ENCODE results near the gene OFD1.

DNA sequence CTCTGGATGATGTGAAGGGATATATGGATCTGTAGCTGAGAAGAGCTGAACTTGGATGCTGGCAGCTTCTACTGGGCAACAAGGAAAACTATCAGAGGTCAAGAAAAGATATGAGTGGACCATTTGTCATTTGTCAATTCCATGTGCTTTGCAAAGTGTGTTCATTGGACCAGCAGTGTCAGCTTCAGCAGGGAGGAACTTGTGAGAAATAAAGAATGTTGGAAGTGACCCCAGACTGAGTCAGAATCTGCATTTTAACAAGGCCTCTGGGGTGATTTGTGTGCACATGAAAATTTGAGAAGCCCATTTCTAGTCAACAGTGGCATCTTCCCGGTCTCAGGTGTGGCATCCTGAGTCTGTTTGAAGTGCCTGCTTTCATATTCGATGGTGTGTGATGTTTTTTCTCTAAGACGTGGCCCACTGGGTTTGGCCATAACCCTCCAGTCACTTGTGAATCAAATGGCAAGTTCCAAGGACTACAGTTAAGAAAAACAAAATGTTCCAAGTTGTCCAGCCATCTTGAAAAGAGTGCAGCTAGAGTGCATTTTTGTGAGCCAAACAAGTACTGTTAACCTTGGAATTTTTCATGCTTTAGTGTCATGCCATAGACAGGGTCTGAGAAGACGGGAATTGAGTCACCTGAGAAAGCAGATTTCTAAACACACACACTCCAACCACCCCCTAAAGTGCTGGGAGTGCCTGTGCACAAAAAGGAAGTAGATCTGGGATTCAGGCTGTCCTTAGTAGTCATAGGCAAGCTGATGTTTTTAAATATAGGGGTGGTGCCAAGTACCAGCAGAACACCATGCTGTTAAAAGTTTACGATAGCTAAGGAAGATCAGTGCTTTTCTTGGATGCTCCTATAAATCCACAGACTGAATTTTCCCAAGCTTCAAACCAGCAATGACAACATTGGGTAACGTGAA, 55.9 kb downstream of the OFD1 start:
- no peak for TF ChIP-seq POLR2A (IDR thresholded peaks at IDR 0.05)
- TF ChIP-seq, protein P1, sequence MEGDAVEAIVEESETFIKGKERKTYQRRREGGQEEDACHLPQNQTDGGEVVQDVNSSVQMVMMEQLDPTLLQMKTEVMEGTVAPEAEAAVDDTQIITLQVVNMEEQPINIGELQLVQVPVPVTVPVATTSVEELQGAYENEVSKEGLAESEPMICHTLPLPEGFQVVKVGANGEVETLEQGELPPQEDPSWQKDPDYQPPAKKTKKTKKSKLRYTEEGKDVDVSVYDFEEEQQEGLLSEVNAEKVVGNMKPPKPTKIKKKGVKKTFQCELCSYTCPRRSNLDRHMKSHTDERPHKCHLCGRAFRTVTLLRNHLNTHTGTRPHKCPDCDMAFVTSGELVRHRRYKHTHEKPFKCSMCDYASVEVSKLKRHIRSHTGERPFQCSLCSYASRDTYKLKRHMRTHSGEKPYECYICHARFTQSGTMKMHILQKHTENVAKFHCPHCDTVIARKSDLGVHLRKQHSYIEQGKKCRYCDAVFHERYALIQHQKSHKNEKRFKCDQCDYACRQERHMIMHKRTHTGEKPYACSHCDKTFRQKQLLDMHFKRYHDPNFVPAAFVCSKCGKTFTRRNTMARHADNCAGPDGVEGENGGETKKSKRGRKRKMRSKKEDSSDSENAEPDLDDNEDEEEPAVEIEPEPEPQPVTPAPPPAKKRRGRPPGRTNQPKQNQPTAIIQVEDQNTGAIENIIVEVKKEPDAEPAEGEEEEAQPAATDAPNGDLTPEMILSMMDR (IDR thresholded peaks at IDR 0.05), result no peak
